ENCODE data around the gene CTDP1. TPM values are rescaled to one million over a fixed set of nuclear protein-coding genes. Genes with fewer than 3 reads are reported as not detected.

CTDP1 gene
- total RNA-seq, 2 experiments from 2014 or later: 34.8 to 38.0 TPM

- peaks cover 4% of the 10 kb centered on the region for H3K27me3 Mint-ChIP-seq
- no peaks in the 10 kb centered on the region for H3K4me1 Mint-ChIP-seq
- H3K9me3 Mint-ChIP-seq: peaks cover 9% of the 10 kb centered on the region
- ChIA-PET CTCF (no interaction called here), POLR2A (no interaction called here)
- no peak overlapping the region for H3K4me3 Mint-ChIP-seq
- H3K27ac Mint-ChIP-seq: no peak overlapping the region
- H3K36me3 Mint-ChIP-seq (ENCODE audit: low read depth): no peaks in the 10 kb centered on the region
- no peak for DNase-seq
Observed at GRCh38 chr18:79771446-79772107, 92.0 kb downstream of the CTDP1 start.

GRCh38 chr18:79772108-79772864 is 92.7 kb downstream of the CTDP1 start:
- Mint-ChIP-seq H3K27ac (no peak overlapping the region), H3K9me3 (peaks cover 8% of the 10 kb centered on the region), H3K36me3 (ENCODE audit: low read depth) (no peaks in the 10 kb centered on the region), H3K4me1 (no peaks in the 10 kb centered on the region), H3K27me3 (peaks cover 2% of the 10 kb centered on the region), H3K4me3 (no peak overlapping the region)
- no peak for DNase-seq
- POLR2A ChIA-PET: no interaction called here
- CTCF ChIA-PET: no interaction called here

DNA sequence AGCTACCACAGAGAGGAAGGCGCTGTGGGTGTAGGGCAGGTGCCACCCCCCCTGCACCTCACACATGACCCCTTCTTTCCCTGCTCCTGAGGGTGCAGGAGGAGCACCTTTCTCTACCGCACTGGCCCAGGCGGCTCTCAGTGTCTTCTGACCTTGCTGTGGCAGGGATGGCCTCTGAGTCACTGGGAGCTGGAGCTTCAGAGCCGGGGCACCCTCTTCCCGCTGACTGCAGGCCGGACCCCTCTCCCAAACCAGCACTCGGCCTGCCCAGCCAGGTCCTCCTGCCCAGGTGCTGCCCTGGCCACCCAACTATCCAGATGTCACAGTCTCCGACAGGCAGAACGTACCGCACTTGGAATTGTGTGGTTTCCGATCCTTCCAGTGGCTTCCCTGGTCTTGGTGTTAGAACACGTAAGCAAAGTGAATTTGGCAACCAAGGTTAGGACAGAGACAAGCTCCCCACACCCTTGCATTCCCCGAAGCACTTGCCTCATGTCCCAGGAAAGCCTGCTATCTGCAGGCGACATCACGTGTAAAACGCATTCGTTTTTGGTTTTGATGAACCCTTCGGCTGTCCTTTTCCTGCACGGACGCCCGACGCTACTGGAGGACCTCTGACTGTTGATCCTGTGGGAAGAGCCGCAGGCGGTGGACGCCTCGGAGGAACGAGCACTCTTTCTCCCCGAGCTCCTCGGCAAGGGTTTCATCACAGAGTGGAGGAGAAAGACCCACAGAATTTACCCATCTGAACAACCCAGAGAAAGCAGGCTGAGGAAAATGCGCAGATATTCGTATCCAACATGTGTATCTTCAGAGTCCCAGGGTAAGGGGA is 93.5 kb downstream of the CTDP1 start:
- Mint-ChIP-seq H3K4me3 (no peak overlapping the region), H3K36me3 (ENCODE audit: low read depth) (no peaks in the 10 kb centered on the region), H3K27me3 (no peaks in the 10 kb centered on the region), H3K27ac (no peak overlapping the region), H3K4me1 (no peaks in the 10 kb centered on the region), H3K9me3 (peaks cover 6% of the 10 kb centered on the region)
- DNase-seq: no peak
- POLR2A ChIA-PET: no interaction called here
- CTCF ChIA-PET: no interaction called here

DNA sequence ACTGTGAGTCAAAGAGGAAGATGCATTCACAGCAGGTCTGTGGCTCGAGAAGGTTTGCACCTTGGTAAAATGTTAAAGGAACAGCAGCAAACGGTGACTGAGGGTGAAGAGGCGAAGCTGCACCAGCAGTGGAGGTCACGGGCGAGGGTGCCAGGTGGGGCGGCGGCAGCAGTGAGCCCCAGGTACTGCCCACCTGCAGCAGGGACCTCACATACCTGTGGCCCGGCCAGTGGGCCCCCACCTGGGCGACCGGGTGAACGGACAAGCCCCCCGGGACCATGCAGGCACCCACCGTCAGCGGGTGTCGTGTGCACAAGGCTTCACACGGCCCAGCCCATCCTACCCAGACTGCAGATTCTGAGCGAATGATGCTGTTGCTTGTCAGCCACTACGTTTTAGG is 94.5 kb downstream of the CTDP1 start:
- Mint-ChIP-seq H3K4me1 (no peaks in the 10 kb centered on the region), H3K27ac (no peak overlapping the region)
- POLR2A ChIA-PET: no interaction called here

DNA sequence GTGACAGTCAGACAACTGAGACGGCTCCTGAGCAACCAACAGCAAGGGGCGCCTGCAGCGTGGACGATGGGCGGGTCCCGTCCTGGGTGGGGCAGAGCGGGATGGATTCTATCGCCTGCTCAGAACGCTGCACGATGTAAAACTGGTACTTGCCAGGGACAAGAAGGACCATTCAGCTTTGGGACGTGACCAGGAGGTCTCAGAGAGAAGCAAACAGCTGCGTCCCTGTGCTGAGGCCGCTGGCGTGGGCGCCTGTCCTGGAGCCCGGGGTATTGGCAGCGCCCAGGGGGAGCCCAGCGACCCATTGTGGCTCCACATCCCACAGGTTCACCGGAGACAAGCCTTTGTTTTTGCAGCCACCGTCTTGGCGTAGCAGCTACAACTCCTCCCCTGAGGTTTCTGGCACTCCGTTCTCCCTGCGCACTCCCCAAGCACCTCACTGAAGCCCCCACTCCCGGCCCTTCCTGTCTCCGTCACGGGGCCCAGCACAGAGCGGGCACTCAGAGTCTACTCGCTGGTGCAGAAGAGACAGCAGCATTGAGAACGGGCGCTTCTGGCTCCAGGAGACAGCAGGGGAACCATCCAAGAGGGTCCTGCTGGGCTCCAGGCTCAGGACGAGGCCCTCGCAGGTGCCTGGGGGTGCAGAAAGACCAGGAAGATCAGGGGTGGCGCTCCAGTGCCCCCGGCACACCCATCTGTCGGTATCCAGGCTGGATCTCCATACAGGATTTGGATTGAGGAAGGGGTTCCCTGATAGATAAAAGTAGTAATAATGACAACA is 96.0 kb downstream of the CTDP1 start:
- CTCF ChIA-PET: no interaction called here
- Mint-ChIP-seq H3K36me3 (ENCODE audit: low read depth) (no peaks in the 10 kb centered on the region), H3K27ac (no peak overlapping the region), H3K27me3 (no peaks in the 10 kb centered on the region), H3K4me1 (no peaks in the 10 kb centered on the region), H3K9me3 (no peaks in the 10 kb centered on the region), H3K4me3 (no peak overlapping the region)
- no peak for DNase-seq
- POLR2A ChIA-PET: no interaction called here

More for the DNA sequence above, 94.5 kb downstream of the CTDP1 start:
- Mint-ChIP-seq H3K36me3 (ENCODE audit: low read depth) (no peaks in the 10 kb centered on the region), H3K9me3 (peaks cover 4% of the 10 kb centered on the region), H3K4me3 (no peak overlapping the region), H3K27me3 (no peaks in the 10 kb centered on the region)
- DNase-seq: no peak
- CTCF ChIA-PET: no interaction called here

- H3K27me3 Mint-ChIP-seq: no peaks in the 10 kb centered on the region
- H3K36me3 Mint-ChIP-seq (ENCODE audit: low read depth): no peaks in the 10 kb centered on the region
- DNase-seq: no peak
- no peak overlapping the region for H3K4me3 Mint-ChIP-seq
- POLR2A ChIA-PET: no interaction called here
- H3K27ac Mint-ChIP-seq: no peak overlapping the region
- no peaks in the 10 kb centered on the region for H3K9me3 Mint-ChIP-seq
- CTCF ChIA-PET: no interaction called here
- no peaks in the 10 kb centered on the region for H3K4me1 Mint-ChIP-seq
Observed at GRCh38 chr18:79776674-79777073, 97.1 kb downstream of the CTDP1 start.

- Mint-ChIP-seq H3K36me3 (ENCODE audit: low read depth) (no peaks in the 10 kb centered on the region), H3K27me3 (no peaks in the 10 kb centered on the region), H3K9me3 (no peaks in the 10 kb centered on the region), H3K4me3 (no peak overlapping the region), H3K4me1 (no peaks in the 10 kb centered on the region), H3K27ac (no peak overlapping the region)
- CTCF ChIA-PET: no interaction called here
- POLR2A ChIA-PET: no interaction called here
- no peak for DNase-seq
Observed at GRCh38 chr18:79778291-79778791, 98.7 kb downstream of the CTDP1 start.

DNA sequence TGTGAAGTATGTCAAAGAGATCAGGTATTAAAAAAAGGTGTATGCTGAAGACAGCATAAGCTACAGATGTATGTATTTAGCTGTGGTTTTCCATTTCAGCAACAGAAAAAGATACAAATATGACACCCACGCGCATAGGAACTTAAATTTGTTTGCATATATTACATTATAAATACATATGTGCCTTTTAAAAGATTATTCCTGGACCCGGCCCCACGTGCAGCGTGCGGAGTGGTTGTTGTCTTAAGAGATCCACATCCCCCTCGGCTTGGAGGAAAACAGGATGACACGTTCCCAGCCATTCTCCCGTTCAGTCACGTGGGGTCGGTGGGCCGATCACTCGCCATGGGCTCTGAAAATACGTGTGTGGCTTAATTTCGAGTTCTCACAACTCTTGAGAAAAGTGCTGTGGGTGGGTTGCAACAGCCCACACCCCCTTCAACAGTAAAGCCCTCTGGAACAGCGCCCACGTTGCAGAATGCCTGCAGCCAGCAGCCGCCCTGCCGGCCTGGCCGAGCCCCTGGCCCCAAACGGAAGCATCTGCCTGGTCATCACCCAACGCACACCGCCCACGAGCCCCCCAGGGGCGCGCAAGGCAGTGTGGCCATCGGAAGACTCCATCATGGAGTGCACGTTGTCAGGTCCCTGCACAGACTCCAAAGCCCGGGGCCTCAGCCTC is 99.6 kb downstream of the CTDP1 start:
- no peak overlapping the region for H3K4me3 Mint-ChIP-seq
- no peaks in the 10 kb centered on the region for H3K9me3 Mint-ChIP-seq
- no peak for DNase-seq
- H3K27ac Mint-ChIP-seq: no peak overlapping the region
- H3K36me3 Mint-ChIP-seq (ENCODE audit: low read depth): no peaks in the 10 kb centered on the region
- H3K27me3 Mint-ChIP-seq: no peaks in the 10 kb centered on the region
- ChIA-PET POLR2A (no interaction called here), CTCF (no interaction called here)
- no peaks in the 10 kb centered on the region for H3K4me1 Mint-ChIP-seq

DNA sequence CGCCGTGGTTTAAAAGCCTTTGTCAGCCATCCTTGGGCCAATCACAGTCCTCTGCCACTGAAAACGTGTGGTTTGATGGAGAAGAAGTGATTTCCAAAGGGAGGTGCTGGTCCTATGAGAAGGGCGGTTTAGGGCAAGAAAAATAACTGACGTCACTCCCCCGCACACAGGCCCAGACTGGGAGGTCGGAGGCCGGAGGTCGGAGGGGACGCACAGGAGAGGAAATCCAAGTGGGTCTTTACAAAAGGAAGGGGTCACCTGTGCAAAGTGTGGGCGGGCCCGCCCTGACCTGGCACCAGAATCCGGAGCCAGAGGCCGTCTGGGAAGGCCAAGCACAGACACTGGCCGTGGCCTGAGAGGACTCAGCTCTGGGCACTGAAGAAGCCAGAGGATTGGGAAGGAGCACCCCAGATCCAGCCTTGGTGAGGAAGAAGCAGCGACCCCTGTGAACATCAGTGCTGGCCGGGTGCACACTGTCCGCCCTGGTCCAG is 100.1 kb downstream of the CTDP1 start:
- CTCF ChIA-PET: no interaction called here
- H3K4me1 Mint-ChIP-seq: no peaks in the 10 kb centered on the region
- no peak overlapping the region for H3K27ac Mint-ChIP-seq
- H3K4me3 Mint-ChIP-seq: no peak overlapping the region
- no peaks in the 10 kb centered on the region for H3K27me3 Mint-ChIP-seq
- POLR2A ChIA-PET: no interaction called here
- no peaks in the 10 kb centered on the region for H3K9me3 Mint-ChIP-seq
- H3K36me3 Mint-ChIP-seq (ENCODE audit: low read depth): no peaks in the 10 kb centered on the region
- DNase-seq: no peak

DNA sequence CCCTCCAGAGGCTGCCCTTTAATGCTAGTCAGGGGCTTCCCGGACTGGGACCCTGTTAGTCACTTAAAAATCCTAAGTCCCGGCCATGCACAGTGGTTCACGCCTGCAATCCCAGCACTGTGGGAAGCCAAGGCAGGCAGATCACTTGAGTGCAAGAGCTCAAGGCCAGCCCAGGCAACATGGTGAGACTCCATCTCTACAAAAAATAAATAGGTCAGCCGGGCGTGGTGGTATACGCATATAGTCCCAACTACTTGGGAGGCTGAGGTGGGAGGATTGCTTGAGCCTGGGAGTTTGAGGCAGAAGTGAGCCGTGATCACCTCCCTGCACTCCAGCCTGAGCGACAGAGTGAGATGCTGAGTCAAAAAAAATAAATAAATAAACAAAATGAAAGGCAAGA is 100.9 kb downstream of the CTDP1 start:
- Mint-ChIP-seq H3K27me3 (no peaks in the 10 kb centered on the region), H3K4me3 (no peak overlapping the region), H3K4me1 (no peaks in the 10 kb centered on the region), H3K9me3 (no peaks in the 10 kb centered on the region), H3K36me3 (ENCODE audit: low read depth) (no peaks in the 10 kb centered on the region), H3K27ac (no peak overlapping the region)
- DNase-seq: no peak
- ChIA-PET POLR2A (no interaction called here), CTCF (no interaction called here)

DNA sequence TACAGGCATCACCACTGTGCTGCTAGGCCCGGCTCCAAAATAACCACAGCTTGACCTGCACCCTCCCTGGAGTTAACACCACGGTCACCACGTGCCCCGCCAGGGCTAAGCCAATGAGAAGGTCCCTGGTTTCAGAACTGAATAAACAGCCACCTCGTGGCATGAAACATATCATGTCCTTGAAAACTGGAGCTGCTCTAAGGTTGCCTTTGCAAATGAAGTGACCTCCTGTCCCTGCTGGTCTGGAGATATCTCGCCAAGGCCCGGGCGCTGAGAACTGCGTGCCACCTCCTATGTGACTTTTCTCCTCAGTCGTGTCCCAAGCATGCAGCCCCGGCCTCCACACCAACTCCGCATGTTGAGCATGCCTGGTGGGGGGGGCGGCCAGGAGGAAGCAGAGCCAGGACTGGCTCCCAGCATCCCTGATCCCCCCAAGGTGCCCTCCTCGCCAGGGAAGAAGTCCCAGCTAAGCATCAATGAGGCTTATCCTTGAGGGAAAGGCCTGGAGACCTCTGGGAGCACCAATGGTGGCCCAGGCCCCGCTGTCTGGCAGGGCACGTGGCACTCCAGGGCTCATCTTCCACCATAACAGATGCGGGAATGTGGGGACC is 101.8 kb downstream of the CTDP1 start:
- ChIA-PET CTCF (no interaction called here), POLR2A (no interaction called here)
- H3K27ac Mint-ChIP-seq: no peak overlapping the region
- H3K4me3 Mint-ChIP-seq: no peak overlapping the region
- H3K9me3 Mint-ChIP-seq: no peaks in the 10 kb centered on the region
- no peaks in the 10 kb centered on the region for H3K36me3 Mint-ChIP-seq (ENCODE audit: low read depth)
- no peaks in the 10 kb centered on the region for H3K27me3 Mint-ChIP-seq
- DNase-seq: no peak
- no peaks in the 10 kb centered on the region for H3K4me1 Mint-ChIP-seq

GRCh38 chr18:79782566-79783308 is 103.1 kb downstream of the CTDP1 start:
- Mint-ChIP-seq H3K4me1 (no peaks in the 10 kb centered on the region), H3K27me3 (peaks cover 11% of the 10 kb centered on the region), H3K36me3 (ENCODE audit: low read depth) (no peaks in the 10 kb centered on the region), H3K27ac (no peak overlapping the region), H3K9me3 (no peaks in the 10 kb centered on the region), H3K4me3 (no peak overlapping the region)
- DNase-seq: no peak
- CTCF ChIA-PET: no interaction called here
- POLR2A ChIA-PET: no interaction called here

All from activated CD4-positive, alpha-beta memory T cell treated with anti-CD3 and anti-CD28 coated beads, Interleukin-2, amount 10 ng/mL, durations not matched to agents 7 days and 5 days (primary cell).